Measurements from ENCODE around the gene SRR.
"Not testable (repeated sequence)": the region's sequence is repeated elsewhere in the genome, so short reads cannot be mapped to it uniquely, and the experiment has no call there.

SRR gene

GRCh38 chr17:2303204-2304188, at the start of gene SRR, which contains the start of gene SMG6:
SRR (plus strand) TSS chr17:2303950; CDS start chr17:2315561, 11,611 bp downstream.
SMG6 (minus strand) TSS chr17:2303785; CDS start chr17:2303720, 65 bp downstream.
- Mint-ChIP-seq H3K27me3 (ENCODE audit: low read depth) (no peaks in the 10 kb centered on the region), H3K9me3 (no peaks in the 10 kb centered on the region)

DNA sequence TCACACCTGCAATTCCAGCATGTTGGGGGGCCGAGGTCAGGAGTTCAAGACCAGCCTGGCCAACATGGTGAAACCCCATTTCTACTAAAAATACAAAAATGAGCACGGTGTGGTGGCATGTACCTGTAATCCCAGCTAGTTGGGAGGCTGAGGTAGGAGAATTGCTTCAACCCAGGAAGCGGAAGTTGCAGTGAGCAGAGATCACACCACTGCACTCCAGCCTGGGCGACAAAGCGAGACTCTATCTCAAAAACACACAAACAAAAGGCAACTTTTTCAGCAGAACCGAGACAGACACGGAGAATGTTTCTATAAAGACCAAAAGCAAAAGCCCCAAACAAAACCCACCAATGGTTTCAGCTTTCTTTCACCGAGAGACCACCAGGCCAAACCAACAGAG, 44.9 kb upstream of the SRR start:
- Mint-ChIP-seq H3K27ac (peak overlapping the region; percentile 94), H3K4me3 (peak overlapping the region; percentile 78), H3K4me1 (ENCODE audit: low read depth) (peaks cover 73% of the 10 kb centered on the region), H3K36me3 (ENCODE audit: low read depth) (peaks cover 61% of the 10 kb centered on the region)
- not testable (repeated sequence) for H3K9me3 Mint-ChIP-seq; DNase-seq (ENCODE audit: low spot score); H3K27me3 Mint-ChIP-seq (ENCODE audit: low read depth)

More at GRCh38 chr17:2303204-2304188, at the start of gene SRR, which contains the start of gene SMG6:
- Mint-ChIP-seq H3K4me1 (ENCODE audit: low read depth) (peaks cover 32% of the 10 kb centered on the region), H3K36me3 (ENCODE audit: low read depth) (peaks cover 27% of the 10 kb centered on the region), H3K27ac (peak within 1 kb of the TSS; percentile 85), H3K4me3 (peak within 1 kb of the TSS; percentile 93)
- peak; percentile 88 for DNase-seq (ENCODE audit: low spot score)

DNA sequence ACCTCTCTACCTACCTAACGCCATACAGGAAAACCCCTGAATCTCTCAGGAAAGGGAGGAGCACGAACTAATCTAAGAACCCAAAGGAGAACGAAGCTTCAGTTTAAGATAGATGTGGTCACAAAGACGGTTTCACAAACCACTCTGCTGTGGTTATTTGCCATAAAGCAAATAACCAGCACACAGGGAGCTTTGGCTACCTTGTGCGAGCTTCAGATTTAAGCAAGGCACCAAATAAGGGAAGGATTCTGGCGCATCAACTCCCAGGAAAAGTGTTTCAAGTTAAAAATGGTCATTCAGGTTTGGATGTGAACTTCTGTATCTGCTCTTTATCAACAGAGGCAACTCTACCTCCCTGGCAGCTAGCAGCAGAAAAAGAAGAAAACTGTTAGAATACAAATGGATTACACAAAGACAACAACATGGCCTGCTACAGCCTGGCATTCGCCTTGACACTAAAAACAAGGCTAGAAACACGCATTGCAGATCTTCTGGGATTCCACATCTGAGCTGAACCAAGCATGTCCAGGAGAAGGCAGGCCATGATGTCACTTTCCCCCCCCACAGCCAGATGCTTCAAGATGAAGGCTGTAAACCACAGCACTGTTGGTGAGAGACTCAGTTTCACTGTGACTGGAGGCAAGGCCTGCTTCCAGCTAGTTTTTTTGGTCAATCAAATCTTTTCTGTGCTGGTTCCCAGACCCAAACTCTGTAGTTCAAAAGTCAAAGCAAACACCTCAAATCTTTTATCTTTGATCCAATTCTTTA, 43.8 kb upstream of the SRR start:
- Mint-ChIP-seq H3K27ac (peak overlapping the region; percentile 94), H3K27me3 (ENCODE audit: low read depth) (no peaks in the 10 kb centered on the region), H3K4me3 (peak overlapping the region; percentile 78), H3K36me3 (ENCODE audit: low read depth) (peaks cover 55% of the 10 kb centered on the region), H3K9me3 (no peaks in the 10 kb centered on the region), H3K4me1 (ENCODE audit: low read depth) (peaks cover 71% of the 10 kb centered on the region)
- peak; percentile 84 for DNase-seq (ENCODE audit: low spot score)

DNA sequence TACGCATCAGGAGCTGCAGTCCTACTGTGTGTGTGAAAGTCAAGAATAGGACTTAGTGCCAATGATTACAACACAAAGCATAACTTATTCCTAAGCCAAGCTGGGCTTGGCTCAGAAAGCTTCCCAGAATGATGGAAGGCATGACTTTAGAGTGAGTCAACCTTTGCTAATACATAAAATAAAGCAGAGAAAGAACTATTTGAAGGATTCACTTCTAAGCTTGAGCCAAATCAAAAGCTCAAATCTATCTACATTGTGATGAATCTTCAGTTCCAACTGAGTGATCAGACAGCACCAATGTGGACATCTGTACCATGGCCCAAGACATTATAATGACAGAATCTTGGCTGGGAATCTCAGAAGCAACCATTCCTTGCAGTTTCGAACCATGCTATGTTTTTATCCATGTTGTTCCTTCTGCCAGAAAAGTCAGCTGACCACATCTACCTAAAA, 41.6 kb upstream of the SRR start:
- Mint-ChIP-seq H3K27ac (peak overlapping the region; percentile 98), H3K4me1 (ENCODE audit: low read depth) (peaks cover 85% of the 10 kb centered on the region), H3K36me3 (ENCODE audit: low read depth) (peaks cover 53% of the 10 kb centered on the region), H3K9me3 (no peaks in the 10 kb centered on the region), H3K27me3 (ENCODE audit: low read depth) (no peaks in the 10 kb centered on the region), H3K4me3 (peak overlapping the region; percentile 85)
- no peak for DNase-seq (ENCODE audit: low spot score)

DNA sequence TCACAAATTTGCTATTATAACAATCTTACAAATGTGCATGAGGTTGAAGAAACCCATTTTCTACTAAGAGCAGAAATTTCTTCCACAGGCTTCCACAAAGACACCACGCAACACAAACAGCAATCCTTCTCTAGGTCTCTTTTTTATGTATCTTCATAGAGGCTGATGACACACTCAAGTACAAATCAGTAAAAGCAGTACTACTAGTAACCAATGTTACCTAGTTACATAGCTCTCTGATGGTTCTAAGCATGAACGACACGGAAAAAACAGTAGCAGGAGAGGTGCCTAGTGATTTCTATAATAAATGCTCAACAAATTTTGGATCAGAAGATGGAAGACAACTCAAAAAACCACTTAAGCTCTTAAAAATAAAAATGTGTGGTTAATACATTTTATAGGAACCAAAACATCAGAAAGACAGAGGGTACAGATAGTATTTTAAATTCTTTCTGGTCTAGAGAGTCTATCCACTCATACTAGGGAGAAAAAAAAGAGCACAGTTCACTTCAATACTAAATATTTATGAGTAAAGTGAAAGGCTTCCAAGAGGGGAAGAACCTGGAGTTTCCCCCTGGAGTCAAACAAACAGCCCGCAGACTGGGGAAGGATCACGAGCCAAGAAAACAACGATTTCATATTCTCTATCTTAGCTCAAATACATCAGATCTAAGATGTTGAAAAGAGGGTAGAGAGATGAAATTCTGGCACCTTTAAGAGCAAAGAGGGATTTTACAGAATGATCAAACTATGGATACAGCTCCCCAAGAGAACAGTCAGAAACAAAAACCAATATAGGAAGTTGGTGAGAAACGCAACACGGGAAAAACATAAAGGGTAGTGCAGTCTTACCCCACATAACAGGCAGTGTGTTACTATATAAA, 40.3 kb upstream of the SRR start:
- peaks cover 83% of the 10 kb centered on the region for H3K4me1 Mint-ChIP-seq (ENCODE audit: low read depth)
- DNase-seq (ENCODE audit: low spot score) = no peak
- peaks cover 46% of the 10 kb centered on the region for H3K36me3 Mint-ChIP-seq (ENCODE audit: low read depth)
- no peaks in the 10 kb centered on the region for H3K27me3 Mint-ChIP-seq (ENCODE audit: low read depth)
- H3K4me3 Mint-ChIP-seq = peak overlapping the region; percentile 85
- peak overlapping the region; percentile 98 for H3K27ac Mint-ChIP-seq
- H3K9me3 Mint-ChIP-seq = no peaks in the 10 kb centered on the region

- Mint-ChIP-seq H3K27me3 (ENCODE audit: low read depth) (no peaks in the 10 kb centered on the region), H3K27ac (peak overlapping the region; percentile 98), H3K36me3 (ENCODE audit: low read depth) (peaks cover 40% of the 10 kb centered on the region), H3K9me3 (no peaks in the 10 kb centered on the region), H3K4me1 (ENCODE audit: low read depth) (peaks cover 77% of the 10 kb centered on the region), H3K4me3 (peak overlapping the region; percentile 85)
- DNase-seq (ENCODE audit: low spot score) = peak; percentile 34
Measured at GRCh38 chr17:2264067-2264860, 39.5 kb upstream of the SRR start.

- DNase-seq (ENCODE audit: low spot score); H3K9me3 Mint-ChIP-seq; H3K27me3 Mint-ChIP-seq (ENCODE audit: low read depth): not testable (repeated sequence)
- peaks cover 43% of the 10 kb centered on the region for H3K36me3 Mint-ChIP-seq (ENCODE audit: low read depth)
- H3K27ac Mint-ChIP-seq = peak overlapping the region; percentile 98
- peak overlapping the region; percentile 85 for H3K4me3 Mint-ChIP-seq
- peaks cover 74% of the 10 kb centered on the region for H3K4me1 Mint-ChIP-seq (ENCODE audit: low read depth)
Measured at GRCh38 chr17:2265166-2265565, 38.6 kb upstream of the SRR start.

GRCh38 chr17:2266045-2266864, 37.5 kb upstream of the SRR start:
- peak overlapping the region; percentile 85 for H3K4me3 Mint-ChIP-seq
- peaks cover 43% of the 10 kb centered on the region for H3K36me3 Mint-ChIP-seq (ENCODE audit: low read depth)
- peak overlapping the region; percentile 98 for H3K27ac Mint-ChIP-seq
- H3K9me3 Mint-ChIP-seq = no peaks in the 10 kb centered on the region
- DNase-seq (ENCODE audit: low spot score) = peak; percentile 93
- H3K4me1 Mint-ChIP-seq (ENCODE audit: low read depth) = peaks cover 74% of the 10 kb centered on the region
- H3K27me3 Mint-ChIP-seq (ENCODE audit: low read depth) = no peaks in the 10 kb centered on the region

DNA sequence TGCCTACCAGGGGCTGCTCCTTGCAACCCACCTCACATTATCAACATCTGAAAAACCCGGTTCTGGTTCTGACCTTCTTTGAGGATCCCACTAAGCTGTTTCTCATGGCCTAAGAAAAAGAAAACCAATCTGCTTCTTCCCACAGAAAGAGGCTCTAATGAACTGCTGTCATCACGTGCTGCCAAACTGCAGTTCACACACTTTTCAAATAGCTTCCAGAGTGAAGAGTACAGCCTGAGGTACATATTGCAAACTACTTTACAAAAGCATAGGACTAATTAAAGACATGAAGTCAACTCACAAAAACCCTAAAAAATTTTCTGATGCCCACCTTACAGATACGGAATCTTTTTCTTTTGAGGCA, 36.9 kb upstream of the SRR start:
- Mint-ChIP-seq H3K4me3 (peak overlapping the region; percentile 85), H3K27me3 (ENCODE audit: low read depth) (no peaks in the 10 kb centered on the region), H3K4me1 (ENCODE audit: low read depth) (peaks cover 71% of the 10 kb centered on the region), H3K36me3 (ENCODE audit: low read depth) (peaks cover 38% of the 10 kb centered on the region), H3K27ac (peak overlapping the region; percentile 98), H3K9me3 (no peaks in the 10 kb centered on the region)
- no peak for DNase-seq (ENCODE audit: low spot score)

- Mint-ChIP-seq H3K4me1 (ENCODE audit: low read depth) (peaks cover 71% of the 10 kb centered on the region), H3K27ac (peak overlapping the region; percentile 98), H3K9me3 (no peaks in the 10 kb centered on the region), H3K4me3 (peak overlapping the region; percentile 85), H3K36me3 (ENCODE audit: low read depth) (peaks cover 37% of the 10 kb centered on the region), H3K27me3 (ENCODE audit: low read depth) (no peaks in the 10 kb centered on the region)
- no peak for DNase-seq (ENCODE audit: low spot score)
Measured at GRCh38 chr17:2267354-2267753, 36.4 kb upstream of the SRR start.

DNA sequence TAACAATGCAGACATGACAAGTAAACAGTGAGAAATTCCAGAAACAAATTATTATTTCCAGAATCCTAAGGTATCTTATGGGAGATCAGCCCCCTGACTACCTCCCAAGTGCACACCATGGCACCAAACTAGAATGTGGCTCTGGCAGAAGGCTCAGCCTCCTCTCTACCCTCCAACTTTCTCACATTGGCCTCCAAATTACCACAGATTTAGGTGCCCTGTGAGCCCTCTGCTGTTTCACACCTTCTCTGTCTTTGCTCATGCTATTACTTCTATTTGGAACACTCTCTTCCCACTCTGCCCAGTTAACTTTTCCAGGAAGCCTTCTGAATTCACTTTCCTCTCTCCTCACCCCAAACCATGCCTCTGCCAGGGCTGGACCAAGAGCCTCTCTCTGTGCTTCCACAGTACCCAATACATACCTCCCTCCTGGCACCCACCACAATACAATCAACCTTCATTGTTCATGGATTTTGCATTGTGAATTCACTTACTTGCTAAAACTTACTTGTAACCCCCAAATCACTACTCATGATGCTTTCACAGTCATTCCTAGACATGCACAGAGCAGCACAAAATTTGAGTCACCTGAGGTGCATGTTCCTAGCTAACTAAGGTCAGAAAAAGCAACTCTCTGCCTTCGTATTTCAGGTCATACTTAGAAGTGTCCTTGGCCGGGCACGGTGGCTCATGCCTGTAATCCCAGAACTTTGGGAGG, 31.6 kb upstream of the SRR start:
- no peaks in the 10 kb centered on the region for H3K9me3 Mint-ChIP-seq
- peak overlapping the region; percentile 41 for H3K4me3 Mint-ChIP-seq
- H3K4me1 Mint-ChIP-seq (ENCODE audit: low read depth) = peaks cover 58% of the 10 kb centered on the region
- no peaks in the 10 kb centered on the region for H3K27me3 Mint-ChIP-seq (ENCODE audit: low read depth)
- DNase-seq (ENCODE audit: low spot score) = no peak
- H3K27ac Mint-ChIP-seq = peak overlapping the region; percentile 85
- H3K36me3 Mint-ChIP-seq (ENCODE audit: low read depth) = peaks cover 45% of the 10 kb centered on the region
